Measurements from ENCODE around the gene MADCAM1.

The MADCAM1 gene

DNA sequence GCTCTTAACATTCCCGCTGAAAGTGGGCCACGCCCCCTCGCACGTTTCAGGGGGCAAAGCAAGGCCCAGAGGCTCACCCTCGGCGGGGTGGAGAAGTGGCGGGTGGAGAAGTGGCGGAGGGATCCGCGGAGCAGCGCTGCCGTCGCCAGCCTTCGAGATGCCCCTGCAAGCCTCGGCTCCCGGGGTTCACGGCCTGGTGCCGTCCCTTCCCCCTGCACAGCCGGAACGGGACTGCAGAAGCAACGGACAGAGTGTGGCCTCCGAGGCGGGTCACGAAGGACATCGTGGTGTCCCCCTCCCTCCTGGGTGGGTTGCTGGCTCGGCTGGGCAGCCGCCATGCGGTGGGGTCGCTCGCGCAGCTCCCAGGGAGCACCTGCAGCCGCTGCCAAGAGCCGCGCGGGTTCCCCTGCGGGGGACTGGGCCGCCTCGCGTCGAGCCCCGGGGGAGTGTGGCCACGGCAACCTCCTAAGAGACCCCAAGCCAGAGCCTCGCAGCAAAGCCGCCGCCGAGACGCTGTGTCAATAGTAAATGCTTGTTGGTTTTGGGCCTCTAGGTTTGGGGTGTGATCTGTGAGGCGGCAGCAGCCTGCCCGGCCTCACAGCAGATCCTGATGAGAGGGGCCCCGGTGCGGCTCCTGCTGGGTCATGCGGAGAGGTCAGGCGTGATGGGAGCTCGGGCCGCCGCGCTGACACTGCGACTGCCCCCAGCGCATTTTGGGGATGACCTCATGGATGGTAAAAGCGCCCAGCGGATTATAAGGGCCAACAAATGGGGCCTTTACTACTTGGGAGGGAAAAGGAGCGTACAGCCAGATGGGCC, 16.5 kb downstream of the MADCAM1 start:
- TF ChIP-seq, protein P1, sequence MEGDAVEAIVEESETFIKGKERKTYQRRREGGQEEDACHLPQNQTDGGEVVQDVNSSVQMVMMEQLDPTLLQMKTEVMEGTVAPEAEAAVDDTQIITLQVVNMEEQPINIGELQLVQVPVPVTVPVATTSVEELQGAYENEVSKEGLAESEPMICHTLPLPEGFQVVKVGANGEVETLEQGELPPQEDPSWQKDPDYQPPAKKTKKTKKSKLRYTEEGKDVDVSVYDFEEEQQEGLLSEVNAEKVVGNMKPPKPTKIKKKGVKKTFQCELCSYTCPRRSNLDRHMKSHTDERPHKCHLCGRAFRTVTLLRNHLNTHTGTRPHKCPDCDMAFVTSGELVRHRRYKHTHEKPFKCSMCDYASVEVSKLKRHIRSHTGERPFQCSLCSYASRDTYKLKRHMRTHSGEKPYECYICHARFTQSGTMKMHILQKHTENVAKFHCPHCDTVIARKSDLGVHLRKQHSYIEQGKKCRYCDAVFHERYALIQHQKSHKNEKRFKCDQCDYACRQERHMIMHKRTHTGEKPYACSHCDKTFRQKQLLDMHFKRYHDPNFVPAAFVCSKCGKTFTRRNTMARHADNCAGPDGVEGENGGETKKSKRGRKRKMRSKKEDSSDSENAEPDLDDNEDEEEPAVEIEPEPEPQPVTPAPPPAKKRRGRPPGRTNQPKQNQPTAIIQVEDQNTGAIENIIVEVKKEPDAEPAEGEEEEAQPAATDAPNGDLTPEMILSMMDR (IDR thresholded peaks at IDR 0.05), result no peak
- Histone ChIP-seq H3K4me3 (no peak overlapping the region), H3K36me3 (peaks cover 0 to 9% (median 0%) of the 10 kb centered on the region in 3 donors), H3K4me1 (peaks cover 0 to 13% (median 11%) of the 10 kb centered on the region in 4 donors), H3K27ac (no peak overlapping the region), H3K27me3 (no peaks in the 10 kb centered on the region), H3K9me3 (no peaks in the 10 kb centered on the region)
- DNase-seq, result no peak
- intact Hi-C loops (cut with DNase I; ENCODE audit: low total_unique reads), result no loop called here

DNA sequence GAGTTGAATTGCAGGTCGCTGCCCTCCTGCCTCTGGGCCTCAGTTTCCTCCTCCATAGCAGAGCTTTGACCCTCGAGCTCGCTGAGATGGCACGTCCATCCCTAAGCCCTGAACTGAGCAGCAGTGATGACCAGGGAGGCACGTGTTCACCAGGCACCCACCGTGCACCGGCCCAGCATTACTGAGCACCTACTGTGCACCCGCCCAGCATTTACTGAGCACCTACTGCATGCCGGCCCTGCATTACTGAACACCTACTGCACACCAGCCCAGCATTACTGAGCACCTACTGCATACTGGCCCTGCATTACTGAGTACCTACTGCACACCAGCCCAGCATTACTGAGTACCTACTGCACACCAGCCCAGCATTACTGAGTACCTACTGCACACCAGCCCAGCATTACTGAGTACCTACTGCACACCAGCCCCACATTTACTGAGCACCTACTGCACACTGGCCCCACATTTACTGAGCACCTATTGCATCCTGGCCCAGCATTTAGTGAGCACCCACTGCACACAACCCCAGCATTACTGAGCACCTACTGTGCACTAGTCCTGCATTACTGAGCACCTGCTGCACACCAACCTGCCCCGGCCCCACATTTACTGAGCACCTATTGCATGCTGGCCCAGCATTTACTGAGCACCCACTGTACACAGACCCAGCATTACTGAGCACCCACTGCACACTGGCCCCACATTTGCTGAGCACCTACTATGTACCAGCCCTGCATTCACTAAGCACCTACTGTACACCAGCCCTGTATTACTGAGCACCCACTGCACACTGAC, 17.3 kb downstream of the MADCAM1 start:
- Histone ChIP-seq H3K4me1 (peaks cover 0 to 5% (median 3%) of the 10 kb centered on the region in 4 donors), H3K9me3 (no peaks in the 10 kb centered on the region), H3K36me3 (peaks cover 0 to 9% (median 0%) of the 10 kb centered on the region in 3 donors), H3K27me3 (no peaks in the 10 kb centered on the region), H3K27ac (no peak overlapping the region), H3K4me3 (no peak overlapping the region)
- TF ChIP-seq, protein P1 (IDR thresholded peaks at IDR 0.05), result no peak
- intact Hi-C loops (cut with DNase I; ENCODE audit: low total_unique reads), result no loop called here
- DNase-seq, result no peak

DNA sequence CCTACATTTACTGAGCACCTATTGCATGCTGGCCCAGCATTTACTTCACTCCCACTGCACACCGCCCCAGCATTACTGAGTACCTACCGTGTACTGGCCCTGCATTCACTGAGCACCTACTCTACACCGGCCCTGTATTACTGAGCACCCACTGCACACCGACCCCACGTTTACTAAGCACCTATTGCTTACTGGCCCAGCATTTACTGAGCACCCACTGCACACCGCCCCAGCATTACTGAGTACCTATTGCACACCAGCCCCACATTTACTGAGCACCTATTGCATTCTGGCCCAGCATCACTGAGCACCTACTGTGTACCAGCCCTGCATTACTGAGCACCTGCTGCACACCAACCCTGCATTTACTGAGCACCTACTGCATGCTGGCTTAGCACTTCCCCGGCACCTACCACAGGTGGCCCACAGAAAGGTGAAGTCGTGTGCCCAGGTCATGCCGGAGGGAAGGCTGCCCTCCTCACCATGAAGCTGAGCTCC, 17.9 kb downstream of the MADCAM1 start:
- Histone ChIP-seq H3K27ac (no peak overlapping the region), H3K9me3 (no peaks in the 10 kb centered on the region), H3K4me3 (no peak overlapping the region), H3K27me3 (no peaks in the 10 kb centered on the region), H3K36me3 (peaks cover 0 to 12% (median 0%) of the 10 kb centered on the region in 3 donors), H3K4me1 (no peaks in the 10 kb centered on the region)
- no peak for DNase-seq
- TF ChIP-seq, protein P1 (IDR thresholded peaks at IDR 0.05), result no peak
- intact Hi-C loops (cut with DNase I; ENCODE audit: low total_unique reads), result no loop called here

- no peak overlapping the region for H3K27ac ChIP-seq
- H3K27me3 ChIP-seq, result no peaks in the 10 kb centered on the region
- H3K9me3 ChIP-seq, result no peaks in the 10 kb centered on the region
- no peaks in the 10 kb centered on the region for H3K4me1 ChIP-seq
- H3K36me3 ChIP-seq, result peaks cover 0 to 26% (median 8%) of the 10 kb centered on the region in 3 donors
- no peak overlapping the region for H3K4me3 ChIP-seq
- DNase-seq, result no peak
- TF ChIP-seq, protein P1 (IDR thresholded peaks at IDR 0.05), result no peak
- intact Hi-C loops (cut with DNase I; ENCODE audit: low total_unique reads), result no loop called here
These were observed 21.7 kb downstream of the MADCAM1 start for GRCh38 chr19:517721-518597.

- TF ChIP-seq, protein P1 (IDR thresholded peaks at IDR 0.05), result no peak
- Histone ChIP-seq H3K27ac (no peak overlapping the region), H3K9me3 (no peaks in the 10 kb centered on the region), H3K4me3 (no peak overlapping the region), H3K27me3 (no peaks in the 10 kb centered on the region), H3K4me1 (no peaks in the 10 kb centered on the region), H3K36me3 (peaks cover 0 to 26% (median 8%) of the 10 kb centered on the region in 3 donors)
- intact Hi-C loops (cut with DNase I; ENCODE audit: low total_unique reads), result no loop called here
- DNase-seq, result no peak
These were observed 22.4 kb downstream of the MADCAM1 start for GRCh38 chr19:518598-519231.
